A673 (cell line): ENCODE data around the gene SLC8A2. TPM values are rescaled to one million over a fixed set of nuclear protein-coding genes. Genes with fewer than 3 reads are reported as not detected.

Experiments
- BruUV-seq: library from RNA; stranded (reverse); fragments of 400-500 nt; replicated peaks from 2 replicates; lab custom pipeline; 2021; lab: Mats Ljungman, UMichigan
- CTCF ChIA-PET: fragments of 300-600 bp; sonication (Branson Sonifier 250); formaldehyde crosslinking; loops from one replicate; lab custom pipeline; 2022; ENCODE audit warnings: antibody characterized with exemption; lab: Charles Lee
- POLR2A ChIA-PET: fragments of 300-600 bp; sonication (Branson Sonifier 250); formaldehyde crosslinking; loops from one replicate; lab custom pipeline; 2022; ENCODE audit warnings: antibody characterized with exemption; ENCODE audit not compliant: low non-redundant PET; lab: Charles Lee
- DNase-seq: peaks from one replicate; pipeline ENCODE4 v3.0.0-alpha.2; 2015; ENCODE audit warnings: low spot score
- H3K27ac ChIP-seq: fragments of 200-600 bp; sonication (generic); 2 replicates; pipeline ENCODE4 v1.5.1; 2016; ENCODE audit warnings: mixed run types, low read depth, mild to moderate bottlenecking, mixed read lengths, antibody characterized with exemption, low read length; ENCODE audit not compliant: poor library complexity, severe bottlenecking
- H3K27me3 ChIP-seq: fragments of 200-600 bp; sonication (generic); replicated peaks from 2 replicates; pipeline ENCODE4 v1.6.1; 2017; ENCODE audit warnings: mixed run types, low read depth, mild to moderate bottlenecking, mixed read lengths, antibody characterized with exemption, low read length; ENCODE audit not compliant: insufficient read depth, poor library complexity
- H3K36me3 ChIP-seq: fragments of 200-600 bp; sonication (generic); 2 replicates; pipeline ENCODE4 v1.6.1; 2016; ENCODE audit warnings: mixed run types, mild to moderate bottlenecking, mixed read lengths, antibody characterized with exemption, low read length; ENCODE audit not compliant: insufficient read depth, poor library complexity, severe bottlenecking
- H3K4me1 ChIP-seq: fragments of 200-600 bp; sonication (generic); 2 replicates; pipeline ENCODE4 v1.6.1; 2017; ENCODE audit warnings: mixed run types, mild to moderate bottlenecking, mixed read lengths, antibody characterized with exemption, low read length; ENCODE audit not compliant: insufficient read depth, poor library complexity, severe bottlenecking
- H3K4me3 ChIP-seq: fragments of 200-600 bp; sonication (generic); 2 replicates; pipeline ENCODE4 v1.5.1; 2016; ENCODE audit warnings: low read depth, mixed run types, mild to moderate bottlenecking, mixed read lengths, low read length; ENCODE audit not compliant: poor library complexity, severe bottlenecking
- H3K9me3 ChIP-seq: fragments of 200-600 bp; sonication (generic); 2 replicates; pipeline ENCODE4 v1.6.1; 2016; ENCODE audit warnings: mixed run types, low read depth, mild to moderate bottlenecking, mixed read lengths, antibody characterized with exemption, low read length; ENCODE audit not compliant: poor library complexity, severe bottlenecking
- EZH2 ChIP-seq: fragments of 200-600 bp; sonication (generic); IDR thresholded peaks from 2 replicates; pipeline ENCODE4 v1.6.1; 2017; ENCODE audit warnings: borderline replicate concordance, low read depth, mild to moderate bottlenecking, mixed read lengths, antibody characterized with exemption, low read length; ENCODE audit not compliant: poor library complexity, severe bottlenecking
- intact Hi-C: fragments of 100-400 bp; cut with micrococcal nuclease; formaldehyde crosslinking; loops from one replicate; pipeline ENCODE4 v1.10.0; 2022; ENCODE audit not compliant: unreplicated experiment
- total RNA-seq: library from RNA; stranded (reverse); gene quantifications from 2 replicates; pipeline ENCODE4 v1.2.3, GENCODE V29; 2021
- TF ChIP-seq, protein P1 (sequence below): fragments of 300-800, 200-600 bp; sonication (generic); conservative IDR thresholded peaks from 2 replicates; pipeline ENCODE4 v1.5.1; 2017; ENCODE audit warnings: low read depth, mild to moderate bottlenecking, antibody characterized with exemption, low read length, moderate library complexity, mixed read lengths

SLC8A2 gene
- total RNA-seq, 1 experiment from 2014 or later, result 3.2 TPM

DNA sequence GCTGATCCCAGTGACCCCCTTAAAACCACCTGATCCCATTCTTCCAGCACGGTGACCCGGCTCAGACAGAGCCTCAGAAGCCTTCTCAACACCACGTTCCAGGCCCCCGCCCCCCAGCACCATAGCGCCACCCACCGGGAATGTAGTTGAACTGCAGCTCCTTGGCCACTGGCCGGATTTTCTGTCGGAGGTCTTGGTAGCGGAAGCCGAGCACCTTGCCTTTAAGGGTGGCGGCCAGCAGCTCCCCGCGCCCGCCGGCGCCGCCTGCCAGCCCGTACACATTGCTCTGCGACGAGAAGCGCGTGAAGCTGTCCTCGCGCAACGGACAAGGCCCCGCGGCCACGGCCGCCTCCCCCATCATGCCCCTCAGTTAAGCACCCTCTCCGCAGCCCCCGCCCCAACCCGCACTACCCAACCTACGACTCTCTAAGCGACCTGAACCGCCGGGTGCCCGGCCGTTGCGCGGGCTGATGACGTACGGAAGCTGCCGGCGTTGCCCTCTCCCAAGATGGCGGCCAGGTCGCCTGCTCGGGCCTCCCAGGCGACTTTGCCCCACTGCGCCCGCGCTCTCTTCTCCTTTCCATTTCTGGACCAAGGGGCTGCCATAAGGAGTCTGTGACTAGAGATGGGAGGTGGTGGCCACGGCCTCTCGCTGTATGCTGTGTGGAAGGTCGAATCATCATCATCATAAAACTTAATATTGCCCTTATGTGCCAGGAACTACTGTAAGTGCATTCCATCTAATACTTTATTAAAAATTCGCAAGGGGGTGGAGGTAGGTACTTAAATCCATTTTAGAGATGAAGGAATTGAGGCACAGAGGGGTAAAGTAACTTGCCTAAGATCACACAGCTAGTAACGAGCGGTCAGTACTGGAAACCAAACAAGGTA is 12.4 kb upstream of the SLC8A2 start, which contains the start of gene KPTN:
Gene KPTN (minus strand): TSS at position 420 of the 891 bp plus-strand sequence. CDS start 59 bp downstream, at position 361.
- Histone ChIP-seq H3K4me1 (peaks cover 6% of the 10 kb centered on the region), H3K27me3 (no peaks in the 10 kb centered on the region), H3K36me3 (no peaks in the 10 kb centered on the region), H3K4me3 (peak within 1 kb of the TSS; percentile 74), H3K27ac (peak within 1 kb of the TSS; percentile 98), H3K9me3 (no peaks in the 10 kb centered on the region)
- CTCF ChIA-PET, result interaction anchor here (0.6 to 1.3 kb wide), 8 partner anchors 12 to 230 kb away, joined by 3 to 12 read pairs (median 5); partner anchors contain the start of gene NAPA
- TF ChIP-seq, protein P1, sequence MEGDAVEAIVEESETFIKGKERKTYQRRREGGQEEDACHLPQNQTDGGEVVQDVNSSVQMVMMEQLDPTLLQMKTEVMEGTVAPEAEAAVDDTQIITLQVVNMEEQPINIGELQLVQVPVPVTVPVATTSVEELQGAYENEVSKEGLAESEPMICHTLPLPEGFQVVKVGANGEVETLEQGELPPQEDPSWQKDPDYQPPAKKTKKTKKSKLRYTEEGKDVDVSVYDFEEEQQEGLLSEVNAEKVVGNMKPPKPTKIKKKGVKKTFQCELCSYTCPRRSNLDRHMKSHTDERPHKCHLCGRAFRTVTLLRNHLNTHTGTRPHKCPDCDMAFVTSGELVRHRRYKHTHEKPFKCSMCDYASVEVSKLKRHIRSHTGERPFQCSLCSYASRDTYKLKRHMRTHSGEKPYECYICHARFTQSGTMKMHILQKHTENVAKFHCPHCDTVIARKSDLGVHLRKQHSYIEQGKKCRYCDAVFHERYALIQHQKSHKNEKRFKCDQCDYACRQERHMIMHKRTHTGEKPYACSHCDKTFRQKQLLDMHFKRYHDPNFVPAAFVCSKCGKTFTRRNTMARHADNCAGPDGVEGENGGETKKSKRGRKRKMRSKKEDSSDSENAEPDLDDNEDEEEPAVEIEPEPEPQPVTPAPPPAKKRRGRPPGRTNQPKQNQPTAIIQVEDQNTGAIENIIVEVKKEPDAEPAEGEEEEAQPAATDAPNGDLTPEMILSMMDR, result peak; percentile 98
- no peak for TF ChIP-seq EZH2
- peak; percentile 95 for DNase-seq
- POLR2A ChIA-PET, result no interaction called here
- intact Hi-C loops, result loop anchor here (5.0 kb wide), 1 partner anchor 57 kb away; no protein-coding TSS in a partner anchor
- BruUV-seq, result TSS peak; percentile 74

DNA sequence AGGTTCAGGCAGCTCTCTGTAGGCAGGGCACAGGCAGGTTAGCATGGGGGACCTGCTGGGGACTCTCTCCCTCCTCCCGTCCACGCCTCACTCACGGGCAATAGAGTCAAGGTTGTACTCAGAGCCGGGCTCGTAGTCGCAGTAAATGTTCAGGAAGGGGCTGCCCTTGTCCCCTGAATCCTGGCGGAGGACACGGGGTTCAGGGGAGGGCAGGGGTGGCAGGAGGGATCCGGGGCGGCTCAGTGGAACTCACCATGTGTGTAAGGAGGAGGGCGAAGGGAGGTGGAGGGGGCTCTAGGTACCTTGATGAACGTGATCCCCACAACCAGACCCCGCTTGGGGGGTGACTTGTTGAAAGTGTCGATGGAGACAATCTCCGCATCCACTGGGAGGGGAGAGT is 11.5 kb upstream of the SLC8A2 start:
- intact Hi-C loops, result loop anchor here (5.0 kb wide), 1 partner anchor 56 kb away; no protein-coding TSS in a partner anchor
- ChIA-PET POLR2A (no interaction called here), CTCF (interaction anchor here (0.8 to 1.3 kb wide), 6 partner anchors 11 to 55 kb away, joined by 3 to 12 read pairs (median 6); partner anchors contain the start of gene NAPA)
- Histone ChIP-seq H3K4me3 (peak overlapping the region; percentile 74), H3K27ac (no peak overlapping the region), H3K4me1 (peaks cover 6% of the 10 kb centered on the region), H3K9me3 (no peaks in the 10 kb centered on the region), H3K27me3 (no peaks in the 10 kb centered on the region), H3K36me3 (no peaks in the 10 kb centered on the region)
- DNase-seq, result no peak
- no TSS peak for BruUV-seq
- TF ChIP-seq EZH2, result no peak
- TF ChIP-seq, protein P1, result no peak

DNA sequence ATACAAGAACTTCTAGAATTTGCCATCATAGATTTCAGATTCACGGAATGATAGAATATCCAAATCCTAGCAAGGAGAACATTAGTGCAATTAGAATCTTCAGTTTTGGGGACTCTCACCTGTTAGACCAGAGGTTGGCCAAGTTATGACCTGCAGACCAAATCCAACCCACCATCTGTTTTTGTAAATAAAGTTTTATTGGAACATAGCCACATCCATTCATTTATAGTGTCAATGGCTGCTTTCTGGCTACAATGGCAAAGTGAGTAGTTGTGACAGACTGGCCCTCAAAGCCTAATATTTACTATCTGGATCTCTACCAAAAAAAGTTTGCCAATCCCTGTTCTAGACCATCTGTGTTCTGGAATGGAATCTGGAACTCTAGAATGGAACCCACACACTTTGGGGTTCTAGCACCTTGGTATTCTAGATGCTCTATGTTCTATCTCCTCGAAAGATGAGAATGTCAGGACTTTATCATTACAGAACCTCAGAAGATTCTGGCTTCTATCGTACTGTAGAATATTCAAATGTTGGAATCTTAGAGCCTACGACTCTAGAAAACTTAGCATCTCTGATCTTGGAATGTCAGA is 9.9 kb upstream of the SLC8A2 start:
- TF ChIP-seq EZH2, result no peak
- TF ChIP-seq, protein P1, result no peak
- no TSS peak for BruUV-seq

More for the DNA sequence above, 9.9 kb upstream of the SLC8A2 start:
- intact Hi-C loops, result loop anchor here (5.0 kb wide), 1 partner anchor 54 kb away; no protein-coding TSS in a partner anchor
- DNase-seq, result no peak
- no peak overlapping the region for H3K27ac ChIP-seq
- H3K27me3 ChIP-seq, result no peaks in the 10 kb centered on the region
- peaks cover 6% of the 10 kb centered on the region for H3K4me1 ChIP-seq
- POLR2A ChIA-PET, result interaction anchor here (0.7 kb wide), 1 partner anchor 194 kb away, joined by 7 read pairs; no protein-coding TSS in a partner anchor
- no peak overlapping the region for H3K4me3 ChIP-seq
- CTCF ChIA-PET, result no interaction called here
- H3K9me3 ChIP-seq, result no peaks in the 10 kb centered on the region
- no peaks in the 10 kb centered on the region for H3K36me3 ChIP-seq
